Activated T-cell treated with anti-CD3 and anti-CD28 coated beads for 1 hour (primary cell): ENCODE measurements around the gene GRIK4.

ENCODE experiments used
- DNase-seq: peaks from one replicate; pipeline ENCODE4 v3.0.0-alpha.2; 2020; ENCODE audit warnings: low read depth

The GRIK4 gene

DNA sequence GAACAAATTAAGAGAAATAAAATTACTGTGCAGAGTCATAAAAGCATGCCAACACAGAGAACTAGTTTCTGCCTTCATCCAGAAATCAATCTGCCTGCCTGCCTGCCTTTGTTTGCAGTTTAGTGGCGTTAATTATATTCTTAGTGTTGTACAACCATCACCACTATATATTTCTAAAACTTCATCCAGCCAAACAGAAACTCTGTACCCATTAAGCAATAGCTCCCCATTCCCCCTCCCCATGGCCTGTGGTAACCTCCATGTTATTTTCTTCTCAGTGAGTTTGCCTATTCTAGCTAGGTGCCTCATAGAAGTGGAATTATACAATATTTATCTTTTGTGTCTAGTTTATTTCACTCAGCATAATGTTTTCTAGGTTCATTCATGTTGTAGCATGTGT, 329.1 kb downstream of the GRIK4 start:
- no peak for DNase-seq

DNA sequence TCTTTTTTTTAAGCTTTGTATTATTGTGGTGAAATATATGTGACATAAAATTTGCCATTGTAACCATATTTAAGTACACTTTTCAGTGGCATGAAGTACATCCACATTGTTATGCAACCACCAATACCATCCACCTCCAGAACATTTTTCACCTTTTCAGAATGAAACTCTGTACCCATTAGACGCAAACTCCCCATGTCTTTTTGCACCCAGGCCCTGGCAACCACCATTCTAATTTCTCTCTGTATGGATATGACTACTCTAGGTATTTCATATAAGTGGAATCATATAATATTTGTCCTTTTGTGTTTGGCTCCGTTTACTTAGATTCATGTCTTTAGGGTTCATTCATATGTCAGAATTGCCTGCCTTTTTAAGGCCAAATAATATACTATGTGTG, 329.5 kb downstream of the GRIK4 start:
- no peak for DNase-seq

DNA sequence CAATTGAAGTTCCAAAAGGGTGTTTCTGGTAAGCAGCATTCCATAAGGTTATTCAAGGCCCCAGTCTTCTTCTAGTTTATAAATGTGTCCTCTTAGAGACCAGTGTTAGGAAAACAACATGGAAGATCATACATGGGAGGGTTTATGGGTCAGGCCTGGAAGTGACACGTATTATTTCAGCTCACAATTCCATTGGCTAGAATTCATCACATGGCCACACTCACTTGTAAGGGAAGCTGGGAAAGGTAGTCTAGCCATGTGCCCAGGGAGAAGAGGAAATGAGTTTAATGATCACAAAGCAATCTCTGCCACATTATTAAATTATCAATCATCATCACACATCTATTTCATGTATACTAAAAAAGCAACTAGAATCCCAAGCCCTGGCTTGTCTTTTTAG, 330.6 kb downstream of the GRIK4 start:
- DNase-seq: no peak

DNA sequence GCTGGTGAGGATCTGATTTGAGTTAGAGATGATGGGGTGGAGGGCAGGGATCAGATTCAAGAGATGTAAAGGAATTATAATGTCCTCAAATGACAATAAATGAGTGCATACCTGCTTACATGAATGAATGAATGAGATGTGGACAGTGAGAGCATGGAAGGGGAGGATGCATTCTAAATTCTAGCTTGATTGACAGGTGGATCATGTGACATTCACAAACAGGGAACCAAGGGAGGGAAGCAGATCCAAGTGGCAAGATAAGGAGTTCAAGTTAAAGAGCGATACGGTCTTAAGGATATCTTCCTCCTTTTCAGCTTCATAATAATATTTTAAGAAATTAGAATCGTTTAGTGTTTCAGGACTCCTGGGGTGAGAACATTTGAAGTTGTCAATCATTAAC, 341.9 kb downstream of the GRIK4 start:
- no peak for DNase-seq

DNA sequence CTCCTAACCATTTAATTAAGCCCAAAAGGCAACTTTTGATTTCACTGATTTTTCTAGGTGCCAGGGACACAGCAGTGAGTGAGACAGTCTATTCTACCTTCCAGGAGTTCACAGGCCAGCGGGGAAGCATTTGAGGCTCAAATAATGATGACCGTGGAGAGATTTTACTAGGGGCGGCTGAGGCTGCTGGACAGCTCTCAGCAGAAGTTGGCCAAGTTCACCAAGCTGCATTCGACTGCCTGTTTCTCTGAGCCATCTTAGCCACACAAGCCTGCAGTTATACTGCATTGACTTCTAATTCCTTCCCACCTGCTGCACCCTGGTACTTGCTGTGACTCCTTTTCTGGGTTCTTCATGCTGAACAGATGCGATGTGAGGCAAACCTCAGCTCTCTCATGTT, 343.4 kb downstream of the GRIK4 start:
- no peak for DNase-seq

DNA sequence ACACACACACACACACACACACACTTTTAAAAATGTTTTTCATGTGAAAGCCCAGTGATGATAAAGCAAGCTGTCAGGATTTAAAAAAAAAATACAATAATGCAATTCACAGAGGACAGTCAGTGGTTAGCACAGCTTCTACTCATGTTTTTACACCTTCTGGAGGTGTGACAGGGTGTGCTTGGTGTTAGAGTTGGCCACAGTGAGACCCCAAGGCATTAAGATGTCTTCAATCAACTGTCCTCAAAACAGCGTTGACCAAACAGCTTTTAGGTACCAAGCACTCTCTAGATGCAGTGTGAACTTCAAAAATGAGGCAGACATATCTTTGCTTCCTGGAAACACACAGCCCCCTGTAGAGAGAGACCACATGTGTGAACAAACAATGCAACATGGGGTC, 346.0 kb downstream of the GRIK4 start:
- no peak for DNase-seq

DNA sequence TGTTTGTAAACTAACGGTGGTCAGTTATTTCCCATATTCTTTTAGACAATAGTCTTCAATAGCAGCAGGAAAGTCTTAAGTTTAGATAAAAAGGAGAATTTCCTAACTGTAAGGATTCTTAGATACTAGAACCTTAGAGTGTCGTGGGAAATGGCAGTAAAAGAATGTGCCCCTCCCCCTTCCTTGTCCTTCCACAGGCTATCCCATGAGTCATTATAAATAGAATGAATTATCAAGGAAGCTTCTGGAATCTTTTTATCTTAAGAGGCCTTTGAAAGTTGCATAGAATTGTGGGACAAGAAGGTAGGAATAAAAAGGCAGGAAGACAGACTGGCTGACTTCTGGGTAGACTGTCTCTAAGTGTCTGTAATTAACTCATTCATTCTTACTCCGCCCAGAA, 347.2 kb downstream of the GRIK4 start:
- no peak for DNase-seq

DNA sequence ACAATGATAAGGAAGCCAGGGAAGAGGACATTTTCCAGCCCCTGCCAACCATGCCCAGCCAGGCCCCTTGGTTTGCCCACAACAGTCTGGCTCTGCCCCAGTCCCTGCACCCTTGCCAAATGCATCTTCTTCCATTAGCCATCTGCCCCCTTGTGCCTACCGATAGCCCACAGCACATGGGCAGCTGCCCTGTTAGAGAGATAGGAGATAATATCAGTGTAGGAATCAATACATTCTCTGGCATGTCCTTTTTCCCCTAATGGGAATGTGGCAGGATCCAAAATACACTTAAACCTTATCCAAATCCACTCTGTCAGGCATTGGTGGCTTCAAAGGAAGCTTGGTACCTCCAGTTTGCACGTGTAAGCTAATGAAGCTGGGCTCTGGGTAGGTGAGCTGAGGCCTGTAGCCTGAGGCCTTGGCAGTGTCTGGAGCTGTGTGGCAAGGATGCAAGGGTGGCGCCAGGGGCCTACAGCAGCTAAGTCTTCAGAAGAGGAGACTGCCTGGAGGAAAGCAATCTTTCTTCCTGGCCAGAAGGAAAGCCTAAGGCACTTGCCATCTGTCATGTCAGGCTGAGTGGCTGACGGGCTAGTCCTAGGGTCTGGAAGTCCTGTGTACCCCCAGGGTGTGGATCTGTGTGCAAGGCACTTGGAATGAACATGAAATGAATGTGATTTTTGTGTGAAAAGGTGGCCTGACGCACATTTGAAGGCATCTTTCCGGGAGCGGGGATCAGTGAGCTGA, 348.2 kb downstream of the GRIK4 start:
- no peak for DNase-seq

DNA sequence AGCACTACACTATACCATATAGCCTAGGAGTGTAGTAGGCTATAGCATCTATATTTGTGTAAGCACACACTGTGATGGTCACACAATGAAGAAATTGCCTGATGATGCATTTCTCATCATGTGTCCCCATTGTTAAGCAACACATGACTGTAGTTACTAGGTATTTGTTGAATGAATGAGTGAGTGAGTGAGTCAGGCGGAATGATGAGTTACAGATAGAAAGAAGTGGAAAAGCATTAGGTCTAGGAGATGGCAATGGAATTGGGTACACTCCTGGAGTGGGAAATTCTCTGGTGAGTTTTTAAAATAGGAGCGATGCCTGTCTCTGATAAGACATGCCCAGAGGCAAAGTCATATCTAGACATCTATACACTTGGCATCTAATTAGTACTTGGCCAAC, 351.8 kb downstream of the GRIK4 start:
- DNase-seq: no peak

DNA sequence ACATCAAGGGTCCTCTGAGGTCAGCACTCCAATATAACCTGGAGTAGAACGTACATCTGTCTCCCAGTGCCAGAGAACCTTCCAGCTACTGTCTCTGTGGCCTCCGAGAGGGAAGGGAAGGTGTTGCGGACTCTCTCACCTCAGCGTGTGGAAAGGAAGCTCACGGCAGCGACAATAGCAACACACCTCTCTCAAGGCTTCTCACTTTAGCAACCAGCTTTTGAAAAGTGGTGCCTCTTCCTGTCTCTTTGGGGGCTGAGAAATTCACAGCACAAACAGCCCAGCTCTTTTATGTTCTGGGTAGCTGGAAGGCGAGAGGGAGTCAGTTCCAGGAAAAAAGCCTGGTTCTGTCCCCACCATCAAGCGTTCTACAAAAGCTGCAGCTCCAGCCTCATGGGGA, 355.5 kb downstream of the GRIK4 start:
- no peak for DNase-seq

DNA sequence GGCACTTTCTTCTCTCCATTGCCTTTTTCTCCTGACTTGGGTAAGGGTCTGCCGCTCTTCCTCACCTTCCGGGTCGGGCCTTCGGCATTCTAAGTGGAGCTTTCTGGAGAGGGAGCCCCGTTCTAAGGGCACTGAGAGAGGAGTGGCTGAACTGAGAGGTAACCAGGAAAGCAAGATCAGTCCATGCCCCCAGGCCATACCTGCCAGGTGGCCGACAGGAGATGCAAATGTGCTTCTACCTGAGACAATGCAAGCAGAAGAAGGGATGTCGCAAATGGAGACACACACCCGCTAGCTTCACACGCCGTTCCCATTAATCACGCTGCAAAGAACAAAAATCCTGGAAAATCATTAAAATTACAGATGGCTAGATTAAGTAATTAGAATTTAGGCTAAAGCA, 356.0 kb downstream of the GRIK4 start:
- DNase-seq: no peak

DNA sequence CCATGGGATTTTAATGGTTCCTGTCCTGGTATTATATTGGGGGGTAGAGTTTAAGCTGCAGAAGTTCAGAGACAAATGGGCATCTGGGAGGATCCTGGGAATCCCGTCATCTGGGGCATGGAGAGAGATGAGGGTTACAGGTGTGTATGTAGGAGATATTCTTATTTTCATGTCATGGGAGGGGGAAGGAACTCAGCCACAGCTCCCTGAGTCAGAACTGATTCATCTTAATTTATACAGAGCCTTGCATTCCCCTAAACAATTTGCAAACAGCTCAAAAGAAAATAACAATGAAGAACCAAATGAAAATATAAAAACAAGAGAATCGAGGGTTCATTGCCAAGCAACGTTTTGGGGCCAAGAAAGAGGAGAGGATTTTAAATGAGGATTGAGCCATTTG, 356.4 kb downstream of the GRIK4 start:
- no peak for DNase-seq

DNA sequence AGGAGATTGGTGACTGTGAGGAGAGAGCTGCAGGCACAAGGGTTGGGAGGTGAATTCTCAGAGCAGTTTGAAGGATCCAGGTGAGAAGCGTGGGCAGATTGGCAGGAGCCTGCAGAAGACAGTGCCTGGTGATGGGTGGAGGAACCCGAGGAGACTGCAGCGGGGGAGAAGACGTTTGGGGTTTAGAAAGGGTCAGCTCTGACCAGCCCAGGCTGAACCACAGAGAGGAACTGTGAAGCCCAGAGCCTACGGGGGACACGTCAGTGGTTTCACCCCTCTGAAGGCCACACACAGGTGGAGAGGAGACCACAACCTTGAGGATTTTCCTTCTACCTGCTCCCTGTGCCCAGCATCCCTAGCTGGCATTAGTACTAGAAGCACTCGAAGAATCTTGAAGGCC, 357.5 kb downstream of the GRIK4 start:
- DNase-seq: no peak

DNA sequence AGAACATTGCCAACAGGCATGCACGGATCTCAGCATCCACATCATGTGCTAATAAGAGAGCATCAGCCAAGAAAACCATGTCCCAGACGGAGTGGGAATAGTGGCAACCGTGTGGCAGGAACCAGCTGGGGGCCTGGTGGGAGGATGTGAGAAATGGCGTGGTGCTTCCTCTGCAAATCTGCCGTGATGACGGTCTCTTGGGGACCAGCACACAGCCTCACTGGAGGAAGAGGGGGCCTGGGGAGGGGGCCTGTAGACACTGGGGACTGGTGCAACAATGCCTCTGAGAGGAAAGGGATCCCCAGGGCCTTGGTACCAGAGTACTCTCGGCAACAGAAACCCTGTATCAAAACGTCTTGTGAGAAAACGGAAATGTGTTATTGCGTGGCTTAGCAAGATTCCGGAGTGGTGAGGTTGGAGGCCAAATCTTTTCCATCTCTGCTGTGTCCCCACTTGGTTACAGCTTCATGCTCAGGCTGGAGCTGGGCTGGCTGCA, 358.0 kb downstream of the GRIK4 start:
- DNase-seq: no peak

DNA sequence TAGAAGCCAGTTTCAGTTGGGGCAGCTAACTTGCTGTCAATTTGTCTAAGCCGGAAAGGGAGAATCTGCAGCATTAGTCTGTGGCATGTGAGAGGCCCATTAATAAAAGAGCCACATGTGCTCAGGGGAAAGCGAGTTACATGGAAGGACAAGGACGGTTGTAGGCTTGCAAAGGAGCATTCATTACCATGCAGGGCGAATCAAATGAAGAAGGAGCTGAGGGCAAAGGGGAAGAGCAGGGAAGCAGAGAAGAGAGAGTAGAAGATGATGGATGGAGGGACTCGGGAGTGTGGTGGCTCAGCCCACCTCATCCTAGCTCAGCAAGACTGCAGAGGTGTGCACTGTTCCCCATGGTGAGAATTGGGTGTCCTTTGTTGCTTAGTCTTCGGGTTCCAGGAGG, 359.6 kb downstream of the GRIK4 start:
- DNase-seq: no peak

DNA sequence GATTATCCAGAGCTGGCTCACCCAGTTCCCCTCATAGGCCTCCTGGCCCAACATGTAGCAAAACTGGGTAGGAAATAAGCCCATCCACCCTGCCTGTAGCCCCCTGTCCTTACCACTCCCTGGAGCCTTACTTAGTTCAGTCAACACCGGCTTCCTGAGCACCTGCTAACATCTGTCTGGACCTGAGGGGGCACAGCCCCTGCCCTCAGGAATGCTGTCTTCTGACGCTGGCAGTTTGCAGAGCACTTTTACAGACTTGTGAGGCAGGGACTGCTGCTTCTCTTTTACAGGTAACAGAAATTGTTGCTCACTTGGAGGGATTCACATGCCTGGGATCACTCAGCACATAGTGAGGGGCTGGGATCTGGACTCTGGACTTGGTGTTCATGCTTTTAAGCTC, 360.4 kb downstream of the GRIK4 start:
- DNase-seq: no peak

DNA sequence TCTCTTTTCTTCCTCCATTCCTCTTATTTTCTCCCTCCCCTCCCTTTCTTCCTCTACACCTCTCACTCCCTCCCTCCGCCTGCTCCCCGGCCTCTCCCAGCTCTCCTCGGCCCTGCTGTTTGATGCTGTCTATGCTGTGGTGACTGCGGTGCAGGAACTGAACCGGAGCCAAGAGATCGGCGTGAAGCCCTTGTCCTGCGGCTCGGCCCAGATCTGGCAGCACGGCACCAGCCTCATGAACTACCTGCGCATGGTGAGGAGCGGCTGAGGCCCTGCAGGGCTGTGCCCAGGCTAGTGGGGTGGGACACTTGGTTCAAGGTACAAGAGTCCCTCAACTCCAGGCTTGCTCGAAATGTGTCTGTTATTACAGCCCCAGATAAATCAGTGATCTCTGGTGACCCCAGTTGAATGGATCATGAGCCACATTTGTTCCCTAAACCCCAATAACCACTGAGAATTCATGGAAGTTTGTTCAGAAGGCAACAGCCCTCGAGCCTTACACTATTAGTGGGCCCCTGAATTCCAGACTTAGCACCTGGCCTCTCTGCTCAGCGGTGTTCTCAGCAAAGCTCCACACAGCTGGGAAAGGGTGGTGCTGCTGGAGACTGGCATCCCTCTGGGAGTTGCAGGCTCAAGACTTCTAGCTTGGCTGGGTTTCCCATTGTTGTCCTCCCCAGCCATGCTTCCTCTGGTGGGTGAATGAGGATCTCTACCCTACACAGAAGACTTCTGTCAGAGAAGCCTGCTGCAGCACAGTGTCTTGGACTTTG, 362.6 kb downstream of the GRIK4 start:
- no peak for DNase-seq

DNA sequence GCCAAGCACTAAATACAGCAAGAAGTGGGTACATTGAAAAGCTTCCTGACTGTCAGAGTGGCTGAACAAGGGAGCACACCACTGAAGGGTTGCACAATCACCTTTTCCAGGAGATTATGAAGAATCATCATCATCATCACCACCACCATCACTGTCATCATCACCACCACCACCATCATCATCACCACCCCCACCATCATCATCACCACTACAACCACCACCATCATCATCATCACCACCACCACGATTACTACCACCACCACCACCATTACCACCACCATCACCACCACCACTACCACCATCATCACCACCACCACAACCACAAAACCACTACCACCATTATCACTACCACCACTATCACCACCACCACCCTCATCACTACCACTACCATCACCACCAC, 364.4 kb downstream of the GRIK4 start:
- no peak for DNase-seq

DNA sequence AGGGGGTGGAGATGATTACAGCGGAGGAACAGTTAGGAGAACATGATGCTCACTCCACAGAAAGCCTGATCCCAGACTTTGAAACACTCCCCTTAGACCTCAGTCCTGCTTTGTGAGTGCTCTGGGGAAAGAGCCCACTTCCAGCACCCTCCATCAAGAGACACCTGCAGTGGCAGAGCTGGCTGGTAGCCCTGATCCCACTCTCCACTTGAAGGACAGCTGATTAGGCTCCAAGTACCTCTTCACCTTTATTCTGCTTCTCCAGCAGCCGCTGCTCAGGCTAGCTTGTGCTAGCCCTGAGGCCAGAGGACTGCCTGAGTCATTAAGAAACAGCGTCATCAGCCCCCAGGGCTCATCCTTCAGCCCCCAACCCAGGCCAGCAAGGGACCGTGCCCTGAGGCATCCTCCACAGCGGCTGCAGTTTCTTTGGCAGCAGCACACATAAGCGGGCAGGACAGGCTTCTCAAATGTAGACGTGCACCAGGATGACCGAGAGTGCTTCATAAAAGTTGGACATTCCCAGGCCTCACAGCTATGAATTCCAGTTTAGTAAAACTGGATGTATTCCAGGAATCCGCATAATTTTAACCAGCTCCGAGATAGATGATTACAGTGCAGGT, 366.3 kb downstream of the GRIK4 start:
- DNase-seq: no peak

DNA sequence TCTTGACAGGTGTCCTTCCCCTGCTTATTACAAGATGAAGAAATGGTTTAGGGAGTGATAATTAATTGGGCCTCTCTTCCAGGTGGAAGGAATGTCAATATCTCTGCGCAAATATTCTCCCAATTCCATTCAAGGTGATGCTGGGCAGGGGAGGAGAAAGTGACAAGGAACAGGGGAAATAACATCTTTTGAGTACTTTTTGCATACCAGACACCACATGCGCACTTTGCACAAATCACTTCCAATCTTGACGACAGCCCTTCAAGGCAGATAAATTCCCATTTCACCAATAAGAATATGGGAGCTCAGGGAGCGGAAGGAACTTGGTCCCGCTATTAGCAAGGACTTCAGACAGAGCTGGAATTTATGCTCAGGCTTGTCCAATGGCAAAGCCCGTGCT, 367.2 kb downstream of the GRIK4 start:
- DNase-seq: no peak

DNA sequence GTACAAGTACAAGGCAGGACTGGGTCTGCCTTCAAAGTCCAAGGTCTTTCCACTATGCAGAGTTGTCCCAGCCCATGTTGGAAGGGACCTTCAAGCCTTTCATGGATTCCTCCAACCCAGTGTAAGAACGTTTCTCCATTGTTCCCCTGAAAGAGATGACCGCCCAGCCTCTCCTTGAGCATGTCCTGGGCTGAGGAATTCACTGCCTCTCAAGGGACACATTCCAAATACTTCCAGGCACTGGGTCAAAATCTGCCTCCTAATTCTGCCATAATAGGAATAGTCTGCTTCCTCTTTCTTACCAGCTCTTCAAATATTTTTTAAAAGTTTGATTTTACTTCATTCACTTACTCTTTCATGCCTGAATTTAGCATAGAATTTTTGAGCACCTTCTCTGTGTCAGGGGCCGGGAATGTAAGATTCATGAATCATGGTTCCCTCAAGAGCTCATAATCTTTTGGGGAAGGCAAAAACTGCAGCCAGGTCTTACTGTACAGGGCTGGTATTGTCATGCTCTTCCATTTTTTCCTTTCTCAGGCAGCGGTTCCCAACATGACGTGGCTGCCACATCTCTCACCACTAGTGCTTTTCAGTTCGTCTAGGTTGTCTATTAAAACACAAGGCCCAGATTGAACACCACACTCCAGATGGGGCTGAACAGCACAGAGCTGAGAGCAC, 369.1 kb downstream of the GRIK4 start:
- DNase-seq: no peak

DNA sequence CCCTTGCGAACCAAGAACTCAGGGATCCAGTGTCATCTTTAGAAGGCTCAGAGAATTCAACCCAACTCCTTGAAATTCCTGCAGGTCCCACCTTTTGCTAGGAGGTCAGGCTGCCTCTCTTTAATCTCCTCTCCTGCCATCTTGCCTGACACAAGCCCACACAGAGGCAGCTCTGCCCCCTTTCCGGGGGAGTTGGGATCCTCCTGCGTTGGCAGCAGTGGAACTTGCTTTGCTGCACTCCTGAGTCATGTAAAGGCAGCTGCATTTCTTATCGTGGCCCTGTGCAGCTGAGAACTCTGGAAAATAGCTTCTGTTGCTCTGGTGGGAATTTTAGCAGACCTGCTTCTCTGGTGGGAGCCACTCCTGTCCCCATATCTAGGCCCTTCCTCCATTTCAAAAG, 370.0 kb downstream of the GRIK4 start:
- no peak for DNase-seq

DNA sequence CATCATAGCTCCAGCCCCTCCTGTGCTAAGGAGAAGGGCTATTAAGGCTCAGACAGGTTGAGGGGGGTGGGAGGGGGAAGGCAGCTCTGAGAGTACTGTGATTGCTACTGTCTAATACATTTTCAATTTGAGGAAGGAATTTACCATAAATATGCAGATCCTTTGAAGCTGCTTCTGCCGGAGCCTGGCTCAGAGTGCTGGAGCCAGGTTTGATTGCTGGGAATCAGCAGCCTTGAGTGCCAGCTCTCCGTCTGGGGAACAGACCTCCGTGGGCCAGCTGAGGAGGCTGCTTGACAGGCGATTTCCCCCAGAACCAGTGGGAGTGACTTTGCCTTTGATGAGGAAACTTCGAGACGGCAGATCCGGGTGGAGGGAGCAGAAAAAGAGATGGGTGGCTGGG, 370.6 kb downstream of the GRIK4 start:
- DNase-seq: no peak
